Ishikawa (cell line): ENCODE results near the gene LEPROT.

Source experiments
- CREB1 ChIP-seq: IDR thresholded peaks from 2 replicates; pipeline ENCODE4 v1.6.1; 2012; ENCODE audit warnings: low read depth
- EGR1 ChIP-seq: IDR thresholded peaks from 2 replicates; pipeline ENCODE4 v1.6.1; 2012
- EP300 ChIP-seq: IDR thresholded peaks from 2 replicates; pipeline ENCODE4 v1.6.1; 2012; ENCODE audit warnings: borderline replicate concordance
- FOXM1 ChIP-seq: IDR thresholded peaks from 2 replicates; pipeline ENCODE4 v1.6.1; 2012; ENCODE audit warnings: low read depth, borderline replicate concordance
- NFIC ChIP-seq: IDR thresholded peaks from 2 replicates; pipeline ENCODE4 v1.6.1; 2012
- RAD21 ChIP-seq: IDR thresholded peaks from 2 replicates; pipeline ENCODE4 v1.6.1; 2012; ENCODE audit warnings: low read depth
- TAF1 ChIP-seq: IDR thresholded peaks from 2 replicates; pipeline ENCODE4 v1.6.1; 2012; ENCODE audit warnings: low read depth, mild to moderate bottlenecking
- TCF12 ChIP-seq: IDR thresholded peaks from 2 replicates; pipeline ENCODE4 v1.6.1; 2012; ENCODE audit warnings: low read depth
- TEAD4 ChIP-seq: IDR thresholded peaks from 2 replicates; pipeline ENCODE4 v1.6.1; 2012
- YY1 ChIP-seq: IDR thresholded peaks from 2 replicates; pipeline ENCODE4 v1.6.1; 2012; ENCODE audit warnings: low read depth
- ZBTB7A ChIP-seq: IDR thresholded peaks from 2 replicates; pipeline ENCODE4 v1.6.1; 2012; ENCODE audit warnings: low read depth
- TF ChIP-seq, protein P1 (sequence below): IDR thresholded peaks from 2 replicates; pipeline ENCODE4 v1.6.1; 2012
- TF ChIP-seq, protein P2 (sequence below): IDR thresholded peaks from 2 replicates; pipeline ENCODE4 v1.6.1; 2012; ENCODE audit warnings: low read depth, mild to moderate bottlenecking
- TF ChIP-seq, protein P3 (sequence below): IDR thresholded peaks from 2 replicates; pipeline ENCODE4 v1.6.1; 2012

DNA sequence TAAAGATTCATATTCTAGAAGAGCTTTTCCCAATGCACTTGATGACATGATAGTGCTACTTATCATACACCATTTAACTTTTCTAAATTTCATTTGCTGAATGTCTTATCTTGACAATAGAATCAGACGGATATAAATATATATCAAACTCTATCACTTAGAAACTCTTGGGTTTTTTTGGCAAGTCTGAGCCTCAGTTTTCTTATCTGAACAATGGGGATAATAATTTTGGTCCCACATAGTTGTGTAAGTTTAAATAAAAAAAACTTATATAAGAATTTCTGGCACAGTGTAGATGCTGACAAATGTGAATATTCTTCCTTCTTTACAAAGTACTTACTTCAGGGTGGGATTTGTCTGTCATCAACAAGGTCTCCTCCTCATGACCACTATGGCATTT, 21.5 kb upstream of the LEPROT start:
- TF ChIP-seq YY1 (no peak), TEAD4 (no peak), FOXM1 (no peak), EP300 (no peak), EGR1 (no peak), CREB1 (no peak), RAD21 (no peak), TAF1 (no peak), NFIC (no peak), ZBTB7A (no peak), TCF12 (no peak)
- TF ChIP-seq, protein P1, sequence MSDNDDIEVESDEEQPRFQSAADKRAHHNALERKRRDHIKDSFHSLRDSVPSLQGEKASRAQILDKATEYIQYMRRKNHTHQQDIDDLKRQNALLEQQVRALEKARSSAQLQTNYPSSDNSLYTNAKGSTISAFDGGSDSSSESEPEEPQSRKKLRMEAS = no peak
- TF ChIP-seq, protein P2, sequence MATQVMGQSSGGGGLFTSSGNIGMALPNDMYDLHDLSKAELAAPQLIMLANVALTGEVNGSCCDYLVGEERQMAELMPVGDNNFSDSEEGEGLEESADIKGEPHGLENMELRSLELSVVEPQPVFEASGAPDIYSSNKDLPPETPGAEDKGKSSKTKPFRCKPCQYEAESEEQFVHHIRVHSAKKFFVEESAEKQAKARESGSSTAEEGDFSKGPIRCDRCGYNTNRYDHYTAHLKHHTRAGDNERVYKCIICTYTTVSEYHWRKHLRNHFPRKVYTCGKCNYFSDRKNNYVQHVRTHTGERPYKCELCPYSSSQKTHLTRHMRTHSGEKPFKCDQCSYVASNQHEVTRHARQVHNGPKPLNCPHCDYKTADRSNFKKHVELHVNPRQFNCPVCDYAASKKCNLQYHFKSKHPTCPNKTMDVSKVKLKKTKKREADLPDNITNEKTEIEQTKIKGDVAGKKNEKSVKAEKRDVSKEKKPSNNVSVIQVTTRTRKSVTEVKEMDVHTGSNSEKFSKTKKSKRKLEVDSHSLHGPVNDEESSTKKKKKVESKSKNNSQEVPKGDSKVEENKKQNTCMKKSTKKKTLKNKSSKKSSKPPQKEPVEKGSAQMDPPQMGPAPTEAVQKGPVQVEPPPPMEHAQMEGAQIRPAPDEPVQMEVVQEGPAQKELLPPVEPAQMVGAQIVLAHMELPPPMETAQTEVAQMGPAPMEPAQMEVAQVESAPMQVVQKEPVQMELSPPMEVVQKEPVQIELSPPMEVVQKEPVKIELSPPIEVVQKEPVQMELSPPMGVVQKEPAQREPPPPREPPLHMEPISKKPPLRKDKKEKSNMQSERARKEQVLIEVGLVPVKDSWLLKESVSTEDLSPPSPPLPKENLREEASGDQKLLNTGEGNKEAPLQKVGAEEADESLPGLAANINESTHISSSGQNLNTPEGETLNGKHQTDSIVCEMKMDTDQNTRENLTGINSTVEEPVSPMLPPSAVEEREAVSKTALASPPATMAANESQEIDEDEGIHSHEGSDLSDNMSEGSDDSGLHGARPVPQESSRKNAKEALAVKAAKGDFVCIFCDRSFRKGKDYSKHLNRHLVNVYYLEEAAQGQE = no peak
- TF ChIP-seq, protein P3, sequence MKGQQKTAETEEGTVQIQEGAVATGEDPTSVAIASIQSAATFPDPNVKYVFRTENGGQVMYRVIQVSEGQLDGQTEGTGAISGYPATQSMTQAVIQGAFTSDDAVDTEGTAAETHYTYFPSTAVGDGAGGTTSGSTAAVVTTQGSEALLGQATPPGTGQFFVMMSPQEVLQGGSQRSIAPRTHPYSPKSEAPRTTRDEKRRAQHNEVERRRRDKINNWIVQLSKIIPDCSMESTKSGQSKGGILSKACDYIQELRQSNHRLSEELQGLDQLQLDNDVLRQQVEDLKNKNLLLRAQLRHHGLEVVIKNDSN = no peak
